NK-92 (cell line): ENCODE measurements around the gene PAOX.

Experiments used
- DNase-seq: peaks from one replicate; lab custom pipeline; 2025; ENCODE audit not compliant: unreplicated experiment; lab: John Stamatoyannopoulos, UW

The PAOX gene

GRCh38 chr10:133379152-133379800 is at the start of gene PAOX:
TSS of gene PAOX (plus strand) at chr10:133379262. CDS start at chr10:133379317, 55 bp downstream.
- DNase-seq = no peak

- no peak for DNase-seq
Observed at GRCh38 chr10:133329491-133330202, 49.4 kb upstream of the PAOX start.

- DNase-seq = no peak
Observed at GRCh38 chr10:133332936-133333699, 45.9 kb upstream of the PAOX start.

GRCh38 chr10:133334503-133335245 is 44.4 kb upstream of the PAOX start:
- no peak for DNase-seq

GRCh38 chr10:133335246-133336117 is 43.6 kb upstream of the PAOX start:
- DNase-seq = peak; percentile 36

GRCh38 chr10:133336118-133336576 is 42.9 kb upstream of the PAOX start:
- DNase-seq = no peak

GRCh38 chr10:133336577-133337369 is 42.3 kb upstream of the PAOX start, which contains the start of gene CALY:
TSS of gene CALY (minus strand) at chr10:133336896. CDS start at chr10:133328989, 7,907 bp downstream.
- DNase-seq = no peak

GRCh38 chr10:133337370-133337725 is 41.7 kb upstream of the PAOX start:
- DNase-seq = no peak

- DNase-seq = no peak
Observed at GRCh38 chr10:133338080-133339071, 40.7 kb upstream of the PAOX start.

- DNase-seq = no peak
Observed at GRCh38 chr10:133339708-133340380, 39.2 kb upstream of the PAOX start.

- no peak for DNase-seq
Observed at GRCh38 chr10:133341983-133342382, 37.1 kb upstream of the PAOX start.

GRCh38 chr10:133342942-133343341 is 36.1 kb upstream of the PAOX start:
- no peak for DNase-seq

- no peak for DNase-seq
Observed at GRCh38 chr10:133343558-133343957, 35.5 kb upstream of the PAOX start.

- no peak for DNase-seq
Observed at GRCh38 chr10:133344236-133344635, 34.8 kb upstream of the PAOX start.

- no peak for DNase-seq
Observed at GRCh38 chr10:133346413-133346812, 32.6 kb upstream of the PAOX start.

GRCh38 chr10:133347710-133348517 is 31.1 kb upstream of the PAOX start:
- no peak for DNase-seq

GRCh38 chr10:133349160-133349568 is 29.9 kb upstream of the PAOX start:
- no peak for DNase-seq
